Measurements from ENCODE around the gene MEF2D.

MEF2D gene

GRCh38 chr1:156439777-156440183 is 60.8 kb downstream of the MEF2D start:
- no peak for DNase-seq

- DNase-seq = no peak
Observed at GRCh38 chr1:156439036-156439776, 61.4 kb downstream of the MEF2D start.

- no peak for DNase-seq
Observed at GRCh38 chr1:156438278-156438987, 62.1 kb downstream of the MEF2D start.

- no peak for DNase-seq
Observed at GRCh38 chr1:156437037-156437867, 63.3 kb downstream of the MEF2D start.

GRCh38 chr1:156436141-156437036 is 64.2 kb downstream of the MEF2D start:
- DNase-seq = no peak

- no peak for DNase-seq
Observed at GRCh38 chr1:156435545-156436140, 64.9 kb downstream of the MEF2D start.

- no peak for DNase-seq
Observed at GRCh38 chr1:156434989-156435544, 65.5 kb downstream of the MEF2D start.

GRCh38 chr1:156433602-156434001 is 67.0 kb downstream of the MEF2D start:
- no peak for DNase-seq

GRCh38 chr1:156433032-156433431 is 67.5 kb downstream of the MEF2D start:
- no peak for DNase-seq

- no peak for DNase-seq
Observed at GRCh38 chr1:156432669-156433018, 67.9 kb downstream of the MEF2D start.

- no peak for DNase-seq
Observed at GRCh38 chr1:156431769-156432668, 68.6 kb downstream of the MEF2D start.

GRCh38 chr1:156431366-156431765 is 69.2 kb downstream of the MEF2D start:
- no peak for DNase-seq

GRCh38 chr1:156430866-156431265 is 69.7 kb downstream of the MEF2D start:
- no peak for DNase-seq

- DNase-seq = no peak
Observed at GRCh38 chr1:156430303-156430702, 70.3 kb downstream of the MEF2D start.

- no peak for DNase-seq
Observed at GRCh38 chr1:156429313-156430060, 71.1 kb downstream of the MEF2D start.

- DNase-seq = no peak
Observed at GRCh38 chr1:156428746-156429288, 71.8 kb downstream of the MEF2D start.

- no peak for DNase-seq
Observed at GRCh38 chr1:156427957-156428356, 72.6 kb downstream of the MEF2D start.

GRCh38 chr1:156425943-156426342 is 74.6 kb downstream of the MEF2D start:
- no peak for DNase-seq

- no peak for DNase-seq
Observed at GRCh38 chr1:156424806-156425432, 75.7 kb downstream of the MEF2D start.

Measured in activated CD4-positive, alpha-beta T cell treated with anti-CD3 and anti-CD28 coated beads, Interleukin-10, Interleukin-2, amounts not matched to agents 100 ng/mL and 50 ng/mL, durations not matched to agents 16 hours and 8 hours (primary cell).